ENCODE data around the gene POMT1.

POMT1 gene

DNA sequence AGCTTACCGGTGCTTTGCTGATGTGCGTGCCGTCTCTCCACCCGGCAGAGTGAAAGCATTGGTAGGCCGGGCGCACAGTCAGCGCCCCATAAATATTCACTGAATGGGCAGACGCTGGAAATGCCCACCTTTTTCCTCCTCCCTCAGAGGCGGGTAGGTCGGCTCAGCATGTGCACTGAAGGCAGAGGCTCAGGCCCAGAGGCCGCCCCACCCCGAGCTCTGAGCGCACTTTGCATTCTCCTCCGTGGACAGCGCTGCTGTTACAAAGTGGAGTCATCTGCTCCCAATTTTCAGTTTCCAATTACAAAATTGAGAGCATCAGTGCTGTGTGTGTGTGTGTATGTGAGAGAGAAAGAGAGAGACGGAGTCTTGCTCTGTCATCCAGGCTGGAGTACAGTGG lies 17.8 kb downstream of the POMT1 start:
- TF ChIP-seq, protein P1, sequence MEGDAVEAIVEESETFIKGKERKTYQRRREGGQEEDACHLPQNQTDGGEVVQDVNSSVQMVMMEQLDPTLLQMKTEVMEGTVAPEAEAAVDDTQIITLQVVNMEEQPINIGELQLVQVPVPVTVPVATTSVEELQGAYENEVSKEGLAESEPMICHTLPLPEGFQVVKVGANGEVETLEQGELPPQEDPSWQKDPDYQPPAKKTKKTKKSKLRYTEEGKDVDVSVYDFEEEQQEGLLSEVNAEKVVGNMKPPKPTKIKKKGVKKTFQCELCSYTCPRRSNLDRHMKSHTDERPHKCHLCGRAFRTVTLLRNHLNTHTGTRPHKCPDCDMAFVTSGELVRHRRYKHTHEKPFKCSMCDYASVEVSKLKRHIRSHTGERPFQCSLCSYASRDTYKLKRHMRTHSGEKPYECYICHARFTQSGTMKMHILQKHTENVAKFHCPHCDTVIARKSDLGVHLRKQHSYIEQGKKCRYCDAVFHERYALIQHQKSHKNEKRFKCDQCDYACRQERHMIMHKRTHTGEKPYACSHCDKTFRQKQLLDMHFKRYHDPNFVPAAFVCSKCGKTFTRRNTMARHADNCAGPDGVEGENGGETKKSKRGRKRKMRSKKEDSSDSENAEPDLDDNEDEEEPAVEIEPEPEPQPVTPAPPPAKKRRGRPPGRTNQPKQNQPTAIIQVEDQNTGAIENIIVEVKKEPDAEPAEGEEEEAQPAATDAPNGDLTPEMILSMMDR (IDR thresholded peaks at IDR 0.05; ENCODE audit: insufficient read depth, missing control alignments): no peak
- FAIRE-seq: no peak
- no peak for DNase-seq (ENCODE audit: insufficient read length, low spot score)

DNA sequence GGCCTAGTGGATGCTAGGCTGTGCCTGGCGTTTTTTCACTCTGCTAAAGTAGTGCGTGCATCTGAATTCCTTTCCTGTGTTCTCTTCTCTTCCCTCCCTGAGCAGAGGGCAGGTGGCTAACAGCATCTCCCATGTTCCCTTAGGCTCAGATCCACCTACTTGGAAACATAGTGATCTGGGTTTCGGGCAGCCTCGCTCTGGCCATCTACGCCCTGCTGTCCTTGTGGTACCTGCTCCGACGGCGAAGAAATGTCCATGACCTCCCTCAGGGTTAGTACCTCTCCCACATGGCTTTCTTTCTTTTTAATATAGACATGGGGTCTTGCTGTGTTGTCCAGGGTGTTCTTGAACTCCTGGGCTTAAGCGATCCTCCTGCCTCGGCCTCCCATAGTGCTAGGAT lies 18.5 kb downstream of the POMT1 start:
- DNase-seq (ENCODE audit: insufficient read length, low spot score) (no peak), FAIRE-seq (no peak)
- TF ChIP-seq, protein P1 (IDR thresholded peaks at IDR 0.05; ENCODE audit: insufficient read depth, missing control alignments): no peak

DNA sequence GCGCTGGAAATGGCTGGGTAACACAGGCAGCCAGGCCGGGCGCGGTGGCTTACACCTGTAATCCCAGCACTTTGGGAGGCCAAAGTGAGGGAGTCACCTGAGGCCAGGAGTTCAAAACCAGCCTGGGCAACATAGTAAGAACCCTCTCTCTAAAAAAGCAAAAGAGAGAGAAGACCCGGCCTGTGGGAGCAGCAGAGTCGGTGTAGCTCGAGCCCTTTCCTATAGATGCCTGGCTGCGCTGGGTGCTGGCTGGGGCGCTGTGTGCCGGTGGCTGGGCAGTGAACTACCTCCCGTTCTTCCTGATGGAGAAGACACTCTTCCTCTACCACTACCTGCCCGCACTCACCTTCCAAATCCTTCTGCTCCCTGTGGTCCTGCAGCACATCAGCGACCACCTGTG lies 19.1 kb downstream of the POMT1 start:
- TF ChIP-seq, protein P1 (IDR thresholded peaks at IDR 0.05; ENCODE audit: insufficient read depth, missing control alignments): no peak
- FAIRE-seq: no peak

DNA sequence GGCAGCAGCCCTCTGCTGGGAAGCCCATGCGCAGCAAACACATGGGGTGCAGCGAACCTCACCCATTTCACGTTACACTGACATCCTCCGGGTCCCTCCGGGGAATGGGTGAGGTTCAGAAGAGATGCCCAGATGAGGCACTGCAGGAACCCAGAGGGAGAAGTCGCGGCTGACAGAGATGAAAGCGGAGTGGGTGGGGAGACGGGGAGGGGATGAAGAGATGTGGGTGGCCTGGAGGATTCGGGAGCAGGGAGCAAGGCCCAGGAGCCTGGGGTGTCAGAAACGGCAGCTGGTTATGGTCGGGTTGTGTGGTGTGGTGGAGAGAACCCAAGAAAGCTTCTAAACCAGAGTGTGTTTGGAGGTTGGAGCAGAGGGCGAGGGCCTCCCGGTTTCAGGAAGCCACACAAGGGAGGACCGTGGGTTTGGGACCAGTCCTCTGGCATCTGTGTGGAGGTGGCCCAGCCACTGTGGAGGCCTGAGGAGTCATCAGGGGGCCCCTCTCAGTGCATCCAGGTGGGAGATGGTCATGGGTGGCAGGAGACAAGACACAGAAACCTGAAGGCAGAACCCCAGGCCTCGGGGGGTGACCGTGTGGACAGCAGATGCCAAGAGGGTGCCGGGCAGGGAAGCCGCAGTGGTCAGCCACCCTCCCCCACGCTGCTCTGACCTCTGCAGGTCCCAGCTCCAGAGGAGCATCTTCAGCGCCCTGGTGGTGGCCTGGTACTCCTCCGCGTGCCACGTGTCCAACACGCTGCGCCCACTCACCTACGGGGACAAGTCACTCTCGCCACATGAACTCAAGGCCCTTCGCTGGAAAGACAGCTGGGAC lies 19.8 kb downstream of the POMT1 start:
- FAIRE-seq (no peak), DNase-seq (ENCODE audit: insufficient read length, low spot score) (no peak)
- TF ChIP-seq, protein P1 (IDR thresholded peaks at IDR 0.05; ENCODE audit: insufficient read depth, missing control alignments): no peak

More for the DNA sequence above, 19.1 kb downstream of the POMT1 start:
- DNase-seq (ENCODE audit: insufficient read length, low spot score): no peak

DNA sequence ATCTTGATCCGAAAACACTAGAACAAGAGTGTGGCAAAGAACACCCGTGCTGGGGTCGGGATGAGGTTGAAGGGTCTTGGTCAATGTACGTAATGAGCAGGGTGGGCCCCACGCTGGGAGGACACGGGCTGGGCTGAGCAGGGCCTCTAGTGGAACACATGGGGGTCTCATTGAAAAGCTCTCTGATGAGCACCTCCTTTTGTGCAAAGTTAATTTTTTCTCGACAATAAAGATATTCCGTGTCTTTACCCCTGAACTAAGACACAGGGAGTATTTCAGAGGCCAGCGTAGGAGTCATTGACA lies 20.3 kb downstream of the POMT1 start:
- DNase-seq (ENCODE audit: insufficient read length, low spot score) (no peak), FAIRE-seq (no peak)
- TF ChIP-seq, protein P1 (IDR thresholded peaks at IDR 0.05; ENCODE audit: insufficient read depth, missing control alignments): no peak

DNA sequence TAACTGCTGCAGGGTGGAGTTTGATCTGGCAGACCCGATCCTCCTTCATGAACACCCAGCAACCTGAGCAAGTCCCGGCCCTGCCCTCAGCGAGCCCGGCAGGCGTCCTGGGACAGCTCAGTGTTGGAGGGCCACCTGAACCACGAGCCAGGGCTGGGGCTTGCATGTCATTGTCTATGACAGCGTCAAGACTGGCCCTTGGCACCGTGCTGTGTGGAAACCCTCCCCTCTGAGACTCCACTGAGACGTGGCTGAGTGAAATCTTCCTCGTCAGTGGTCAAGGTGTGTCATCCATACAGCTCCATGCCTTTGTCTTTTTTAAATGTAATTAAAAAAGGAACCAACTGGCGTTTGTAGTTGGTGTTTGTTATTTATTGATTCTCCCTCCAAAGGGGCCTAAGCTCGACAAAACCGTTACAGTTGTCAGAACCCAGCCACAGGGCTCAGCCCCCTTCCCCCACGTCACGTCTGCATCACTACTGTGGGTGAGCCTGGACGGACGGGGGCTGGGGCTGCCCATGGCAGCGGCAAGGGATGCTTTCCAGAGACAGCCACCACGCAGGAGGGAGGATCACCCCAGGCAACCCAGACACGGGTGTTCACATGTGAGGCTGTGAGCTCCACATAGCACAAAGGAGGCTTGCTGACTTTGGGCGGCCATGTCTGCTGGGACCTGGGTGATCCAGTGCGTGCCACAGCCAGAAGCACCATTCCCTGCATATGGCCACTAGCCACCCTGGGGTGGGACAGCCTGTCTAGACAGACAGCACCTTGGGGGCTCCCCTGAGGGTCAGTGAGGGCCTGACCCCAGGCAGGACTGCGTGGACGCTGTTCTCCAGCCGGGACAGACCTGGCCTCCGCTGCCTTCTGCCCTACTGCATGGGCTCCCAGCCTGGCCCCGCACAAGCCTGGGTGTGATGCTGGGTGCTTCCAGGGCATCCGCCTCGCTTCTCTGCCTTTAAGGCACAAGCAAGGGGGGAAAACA lies 21.0 kb downstream of the POMT1 start:
- no peak for DNase-seq (ENCODE audit: insufficient read length, low spot score)
- TF ChIP-seq, protein P1 (IDR thresholded peaks at IDR 0.05; ENCODE audit: insufficient read depth, missing control alignments): no peak
- FAIRE-seq: no peak
